K562 (cell line): ENCODE measurements around the gene ALKBH3. TPM values are rescaled to one million over a fixed set of nuclear protein-coding genes. Genes with fewer than 3 reads are reported as not detected.

Source experiments
- AFF1 ChIP-seq, 2 experiments: fragments of 450-650 bp; IDR thresholded peaks; 2 replicates each; pipeline ENCODE4 v1.6.1; 2018; ENCODE audit warnings: mild to moderate bottlenecking in 2 of 2, low read depth in 1 of 2; ENCODE audit not compliant: partially characterized antibody in 2 of 2
- CBFA2T3 ChIP-seq: fragments of 450-650 bp; IDR thresholded peaks from 2 replicates; pipeline ENCODE4 v1.6.1; 2017
- CBX2 ChIP-seq: fragments of 200-600 bp; sonication (generic); IDR thresholded peaks from one replicate; pipeline ENCODE4 v1.6.1; 2012; ENCODE audit warnings: mild to moderate bottlenecking, low read length, inconsistent platforms; ENCODE audit not compliant: insufficient read depth, poor library complexity, severe bottlenecking
- ELF4 ChIP-seq: fragments of 450-650 bp; formaldehyde crosslinking; IDR thresholded peaks from 2 replicates; pipeline ENCODE4 v1.4.0; 2022; ENCODE audit warnings: missing genetic modification characterization
- HDAC3 ChIP-seq: fragments of 450-650 bp; IDR thresholded peaks from 2 replicates; pipeline ENCODE4 v1.6.1; 2018; ENCODE audit warnings: borderline replicate concordance, mild to moderate bottlenecking, moderate library complexity; ENCODE audit not compliant: partially characterized antibody
- HSF4 ChIP-seq: fragments of 250-450 bp; sonication (Bioruptor Pico); IDR thresholded peaks from 2 replicates; pipeline ENCODE4 v2.1.2; 2022; ENCODE audit warnings: mild to moderate bottlenecking, moderate library complexity, borderline replicate concordance
- KDM2B ChIP-seq: fragments of 250-450 bp; sonication (Bioruptor Pico); IDR thresholded peaks from 2 replicates; pipeline ENCODE4 v1.8.0; 2021; ENCODE audit warnings: mild to moderate bottlenecking, moderate library complexity
- L3MBTL2 ChIP-seq: fragments of 450-650 bp; IDR thresholded peaks from 2 replicates; pipeline ENCODE4 v1.6.1; 2016; ENCODE audit warnings: mild to moderate bottlenecking, moderate library complexity
- OTX1 ChIP-seq: fragments of 450-650 bp; formaldehyde crosslinking; IDR thresholded peaks from 2 replicates; pipeline ENCODE4 v1.4.0; 2022; ENCODE audit warnings: mild to moderate bottlenecking
- POLR2A ChIP-seq: fragments of 450-650 bp; conservative IDR thresholded peaks from 2 replicates; pipeline ENCODE4 v1.6.1; 2016
- PYGO2 ChIP-seq: fragments of 450-650 bp; IDR thresholded peaks from 2 replicates; pipeline ENCODE4 v1.6.1; 2016; ENCODE audit warnings: mild to moderate bottlenecking, missing genetic modification characterization, moderate library complexity, missing compliant biosample characterization
- RBM15 ChIP-seq: fragments of 200-400 bp; formaldehyde crosslinking; IDR thresholded peaks from 2 replicates; pipeline ENCODE4 v1.6.1; 2018; ENCODE audit warnings: mild to moderate bottlenecking, low read length, moderate library complexity; ENCODE audit not compliant: insufficient read depth
- SLC30A9 ChIP-seq: fragments of 250-450 bp; sonication (Bioruptor Pico); IDR thresholded peaks from 2 replicates; pipeline ENCODE4 v1.8.0; 2022; ENCODE audit warnings: mild to moderate bottlenecking, moderate library complexity
- SRSF9 ChIP-seq: fragments of 200-400 bp; formaldehyde crosslinking; IDR thresholded peaks from 2 replicates; pipeline ENCODE4 v1.6.1; 2017; ENCODE audit warnings: low read depth, low read length, borderline replicate concordance
- TAF15 ChIP-seq: fragments of 200-400 bp; formaldehyde crosslinking; IDR thresholded peaks from 2 replicates; pipeline ENCODE4 v1.6.1; 2017; ENCODE audit warnings: mild to moderate bottlenecking, low read depth, low read length, moderate library complexity
- THAP12 ChIP-seq: fragments of 250-450 bp; sonication (Bioruptor Pico); IDR thresholded peaks from 2 replicates; pipeline ENCODE4 v1.9.0; 2021; ENCODE audit warnings: mild to moderate bottlenecking, inconsistent platforms
- ZNF174 ChIP-seq: fragments of 250-450 bp; sonication (Bioruptor Pico); IDR thresholded peaks from 2 replicates; pipeline ENCODE4 v1.4.0; 2020; ENCODE audit warnings: mild to moderate bottlenecking
- ZNF347 ChIP-seq: fragments of 450-650 bp; formaldehyde crosslinking; IDR thresholded peaks from 2 replicates; pipeline ENCODE4 v1.4.0; 2020; ENCODE audit warnings: low read depth, mild to moderate bottlenecking, moderate library complexity
- ZNF395 ChIP-seq: fragments of 200-800 bp; sonication (Bioruptor generic); IDR thresholded peaks from 2 replicates; pipeline ENCODE4 v1.6.1; 2017; ENCODE audit warnings: missing genetic modification characterization, missing compliant biosample characterization
- ZNF584 ChIP-seq: fragments of 200-800 bp; sonication (Bioruptor generic); IDR thresholded peaks from 2 replicates; pipeline ENCODE4 v1.6.1; 2016; ENCODE audit warnings: low read depth, mild to moderate bottlenecking, missing genetic modification characterization, missing compliant biosample characterization
- ZNF696 ChIP-seq: fragments of 250-450 bp; sonication (Bioruptor Pico); conservative IDR thresholded peaks from 2 replicates; pipeline ENCODE4 v1.4.0; 2020; ENCODE audit warnings: mild to moderate bottlenecking, moderate library complexity
- ZNF76 ChIP-seq: fragments of 250-450 bp; sonication (Bioruptor Pico); IDR thresholded peaks from 2 replicates; pipeline ENCODE4 v1.4.0; 2020; ENCODE audit warnings: mild to moderate bottlenecking, moderate library complexity, borderline replicate concordance
- polyA plus RNA-seq, 8 experiments: library from polyadenylated mRNA; depleted of rRNA in 4 of 8; stranded (reverse) in 5 of 8; unstranded in 3 of 8; fragments of >200 nt; fragmentation: Nextera tagmentation in 2 of 8; fragmentation: Illumina TruSeq in 1 of 8; extraction: Ambion mirVana in 2 of 8; extraction: Trizol in 1 of 8; gene quantifications; 2 replicates each; pipeline versions ENCODE4 v1.2.1 to v1.2.3, GENCODE V29; 2011 to 2014; ENCODE audit warnings: inconsistent platforms in 1 of 8, missing spikeins in 1 of 8
- total RNA-seq, 7 experiments: library from RNA; depleted of rRNA in 6 of 7; stranded (reverse); fragments of >200 nt in 6 of 7; fragmentation: Illumina TruSeq in 2 of 7; extraction: Trizol in 2 of 7; gene quantifications; 2 replicates each; pipeline versions ENCODE4 v1.2.1 to v1.2.3, GENCODE V29; 2011 to 2021; ENCODE audit warnings: low replicate concordance in 1 of 7

The ALKBH3 gene
- total and polyA plus RNA-seq, 9 of the 15 experiments (the other 6 are each of a cell fraction or from before 2014, with no cell fraction given) = 16.0 to 49.9 (median 36.5) TPM

GRCh38 chr11:43880640-43881159, at the start of gene ALKBH3 (continued):
- peak in 1 of 2 experiments; percentile 47 for TF ChIP-seq AFF1 (IDR thresholded peaks at IDR 0.05; ENCODE audit: low read depth in 1 of 2, partially characterized antibody in 2 of 2)
- TF ChIP-seq POLR2A = peak; percentile 72
- no peak for TF ChIP-seq ZNF174
- TF ChIP-seq OTX1 = peak; percentile 59; the same call in 1 of the 2 replicates
- TF ChIP-seq PYGO2 (tag) = peak; percentile 53; the same call in 1 of the 2 replicates
- TF ChIP-seq SRSF9 = no peak
- TF ChIP-seq RBM15 = no peak
- peak; percentile 79; the same call in 1 of the 2 replicates for TF ChIP-seq THAP12 (CRISPR knock-in tag)
- no peak; the same call in 1 of the 2 replicates for TF ChIP-seq ZNF395 (CRISPR knock-in tag)
- no peak for TF ChIP-seq CBX2
- no peak for TF ChIP-seq ELF4 (CRISPR knock-in tag)
- TF ChIP-seq TAF15 = no peak
- TF ChIP-seq L3MBTL2 = peak; percentile 67
- no peak for TF ChIP-seq HDAC3
- no peak for TF ChIP-seq KDM2B
- TF ChIP-seq CBFA2T3 = no peak
- TF ChIP-seq SLC30A9 (CRISPR knock-in tag) = no peak
- no peak for TF ChIP-seq HSF4 (CRISPR knock-in tag)
- TF ChIP-seq ZNF76 (CRISPR knock-in tag) = no peak; the same call in 1 of the 2 replicates
- no peak for TF ChIP-seq ZNF347
- TF ChIP-seq ZNF584 (CRISPR knock-in tag) = peak; percentile 40; the same call in 1 of the 2 replicates
- TF ChIP-seq ZNF696 = no peak
